K562 (cell line): ENCODE measurements around the gene NXT1.
"Not testable (repeated sequence)": the region's sequence is repeated elsewhere in the genome, so short reads cannot be mapped to it uniquely, and the experiment has no call there.

Experiments
- E4F1 ChIP-seq: fragments of 250-450 bp; sonication (Bioruptor Pico); IDR thresholded peaks from 2 replicates; pipeline ENCODE4 v1.5.0; 2021; ENCODE audit warnings: mild to moderate bottlenecking, borderline replicate concordance
- MYC ChIP-seq, 2 experiments: fragments of 250-450 bp in 1 of 2; sonication (Bioruptor Pico) in 1 of 2; IDR thresholded peaks; 2 replicates each; pipeline versions ENCODE4 v1.5.1 to v1.6.1; 2012 to 2021; ENCODE audit warnings: low read depth in 2 of 2, borderline replicate concordance in 1 of 2, improper control_type of control experiment in 1 of 2, low read length in 1 of 2, mild to moderate bottlenecking in 1 of 2, moderate library complexity in 1 of 2
- NFIC ChIP-seq: fragments of 450-650 bp; IDR thresholded peaks from 2 replicates; pipeline ENCODE4 v1.6.1; 2017; ENCODE audit warnings: mild to moderate bottlenecking, inconsistent platforms
- NONO ChIP-seq, 2 experiments: fragments of 200-400 bp in 1 of 2; fragments of 450-650 bp in 1 of 2; formaldehyde crosslinking in 1 of 2; IDR thresholded peaks; 2 replicates each; pipeline ENCODE4 v1.6.1; 2017; ENCODE audit warnings: low read depth in 2 of 2, mild to moderate bottlenecking in 2 of 2, moderate library complexity in 2 of 2, low read length in 1 of 2
- POLR2AphosphoS5 ChIP-seq: IDR thresholded peaks from 2 replicates; pipeline ENCODE4 v1.6.1; 2011; ENCODE audit warnings: mild to moderate bottlenecking, low read depth, low read length, moderate library complexity; ENCODE audit not compliant: control insufficient read depth, insufficient read depth
- TAF1 ChIP-seq: IDR thresholded peaks from 2 replicates; pipeline ENCODE4 v1.6.1; 2011; ENCODE audit warnings: mild to moderate bottlenecking, low read length, moderate library complexity; ENCODE audit not compliant: insufficient read depth, control insufficient read depth, severe bottlenecking; ENCODE audit errors: extremely low read depth
- TOE1 ChIP-seq, 2 experiments: fragments of 450-650 bp in 1 of 2; sonication (generic) in 1 of 2; formaldehyde crosslinking in 1 of 2; IDR thresholded peaks; 2 replicates each; pipeline versions ENCODE4 v1.7.1 to v1.8.0; 2016 to 2022; ENCODE audit warnings: borderline replicate concordance in 2 of 2, mild to moderate bottlenecking in 2 of 2, antibody characterized with exemption in 1 of 2, inconsistent platforms in 1 of 2, low read depth in 1 of 2, missing genetic modification reagents in 1 of 2, moderate library complexity in 1 of 2
- ZNF274 ChIP-seq: IDR thresholded peaks from 2 replicates; pipeline ENCODE4 v1.6.1; 2011; ENCODE audit warnings: low read depth, mild to moderate bottlenecking, low read length, moderate library complexity, borderline replicate concordance
- TF ChIP-seq, protein P1 (sequence below), 3 experiments: IDR thresholded peaks in 2 of 3; conservative IDR thresholded peaks in 1 of 3; 2 replicates each; pipeline ENCODE4 v1.5.1; 2011 to 2012; ENCODE audit warnings: low read length in 3 of 3, mild to moderate bottlenecking in 3 of 3, control low read depth in 2 of 3, improper control_type of control experiment in 1 of 3, inconsistent platforms in 1 of 3, low read depth in 1 of 3, mixed read lengths in 1 of 3, moderate library complexity in 1 of 3; ENCODE audit not compliant: insufficient read depth in 2 of 3
- TF ChIP-seq, protein P2 (sequence below): sonication (generic); formaldehyde crosslinking; IDR thresholded peaks from 2 replicates; pipeline ENCODE4 v1.8.1; 2023; ENCODE audit warnings: mild to moderate bottlenecking, missing genetic modification reagents
- TF ChIP-seq, protein P3 (sequence below): fragments of 250-450 bp; sonication (Bioruptor Pico); IDR thresholded peaks from 2 replicates; pipeline ENCODE4 v1.8.0; 2021; ENCODE audit warnings: moderate library complexity, mild to moderate bottlenecking, inconsistent platforms

- not testable (repeated sequence) for TF ChIP-seq POLR2AphosphoS5; TOE1 (IDR thresholded peaks at IDR 0.05; ENCODE audit: borderline replicate concordance); TOE1 (CRISPR knock-in tag; IDR thresholded peaks at IDR 0.05; ENCODE audit: borderline replicate concordance, low read depth); NONO (IDR thresholded peaks at IDR 0.05; ENCODE audit: low read depth in 2 of 2, low read length in 1 of 2); TAF1; ZNF274; NFIC; E4F1 (CRISPR knock-in tag); MYC (IDR thresholded peaks at IDR 0.05; ENCODE audit: low read depth, low read length); MYC (CRISPR knock-in tag; IDR thresholded peaks at IDR 0.05; ENCODE audit: borderline replicate concordance, low read depth)
- TF ChIP-seq, protein P1, sequence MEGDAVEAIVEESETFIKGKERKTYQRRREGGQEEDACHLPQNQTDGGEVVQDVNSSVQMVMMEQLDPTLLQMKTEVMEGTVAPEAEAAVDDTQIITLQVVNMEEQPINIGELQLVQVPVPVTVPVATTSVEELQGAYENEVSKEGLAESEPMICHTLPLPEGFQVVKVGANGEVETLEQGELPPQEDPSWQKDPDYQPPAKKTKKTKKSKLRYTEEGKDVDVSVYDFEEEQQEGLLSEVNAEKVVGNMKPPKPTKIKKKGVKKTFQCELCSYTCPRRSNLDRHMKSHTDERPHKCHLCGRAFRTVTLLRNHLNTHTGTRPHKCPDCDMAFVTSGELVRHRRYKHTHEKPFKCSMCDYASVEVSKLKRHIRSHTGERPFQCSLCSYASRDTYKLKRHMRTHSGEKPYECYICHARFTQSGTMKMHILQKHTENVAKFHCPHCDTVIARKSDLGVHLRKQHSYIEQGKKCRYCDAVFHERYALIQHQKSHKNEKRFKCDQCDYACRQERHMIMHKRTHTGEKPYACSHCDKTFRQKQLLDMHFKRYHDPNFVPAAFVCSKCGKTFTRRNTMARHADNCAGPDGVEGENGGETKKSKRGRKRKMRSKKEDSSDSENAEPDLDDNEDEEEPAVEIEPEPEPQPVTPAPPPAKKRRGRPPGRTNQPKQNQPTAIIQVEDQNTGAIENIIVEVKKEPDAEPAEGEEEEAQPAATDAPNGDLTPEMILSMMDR (IDR thresholded peaks at IDR 0.05 in 2 of 3, conservative IDR thresholded peaks at IDR 0.05 in 1 of 3; ENCODE audit: insufficient read depth in 2 of 3, low read depth in 1 of 3, low read length in 3 of 3): not testable (repeated sequence)
- TF ChIP-seq, protein P2, sequence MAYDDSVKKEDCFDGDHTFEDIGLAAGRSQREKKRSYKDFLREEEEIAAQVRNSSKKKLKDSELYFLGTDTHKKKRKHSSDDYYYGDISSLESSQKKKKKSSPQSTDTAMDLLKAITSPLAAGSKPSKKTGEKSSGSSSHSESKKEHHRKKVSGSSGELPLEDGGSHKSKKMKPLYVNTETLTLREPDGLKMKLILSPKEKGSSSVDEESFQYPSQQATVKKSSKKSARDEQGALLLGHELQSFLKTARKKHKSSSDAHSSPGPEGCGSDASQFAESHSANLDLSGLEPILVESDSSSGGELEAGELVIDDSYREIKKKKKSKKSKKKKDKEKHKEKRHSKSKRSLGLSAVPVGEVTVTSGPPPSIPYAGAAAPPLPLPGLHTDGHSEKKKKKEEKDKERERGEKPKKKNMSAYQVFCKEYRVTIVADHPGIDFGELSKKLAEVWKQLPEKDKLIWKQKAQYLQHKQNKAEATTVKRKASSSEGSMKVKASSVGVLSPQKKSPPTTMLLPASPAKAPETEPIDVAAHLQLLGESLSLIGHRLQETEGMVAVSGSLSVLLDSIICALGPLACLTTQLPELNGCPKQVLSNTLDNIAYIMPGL (CRISPR knock-in tag): not testable (repeated sequence)
- TF ChIP-seq, protein P3, sequence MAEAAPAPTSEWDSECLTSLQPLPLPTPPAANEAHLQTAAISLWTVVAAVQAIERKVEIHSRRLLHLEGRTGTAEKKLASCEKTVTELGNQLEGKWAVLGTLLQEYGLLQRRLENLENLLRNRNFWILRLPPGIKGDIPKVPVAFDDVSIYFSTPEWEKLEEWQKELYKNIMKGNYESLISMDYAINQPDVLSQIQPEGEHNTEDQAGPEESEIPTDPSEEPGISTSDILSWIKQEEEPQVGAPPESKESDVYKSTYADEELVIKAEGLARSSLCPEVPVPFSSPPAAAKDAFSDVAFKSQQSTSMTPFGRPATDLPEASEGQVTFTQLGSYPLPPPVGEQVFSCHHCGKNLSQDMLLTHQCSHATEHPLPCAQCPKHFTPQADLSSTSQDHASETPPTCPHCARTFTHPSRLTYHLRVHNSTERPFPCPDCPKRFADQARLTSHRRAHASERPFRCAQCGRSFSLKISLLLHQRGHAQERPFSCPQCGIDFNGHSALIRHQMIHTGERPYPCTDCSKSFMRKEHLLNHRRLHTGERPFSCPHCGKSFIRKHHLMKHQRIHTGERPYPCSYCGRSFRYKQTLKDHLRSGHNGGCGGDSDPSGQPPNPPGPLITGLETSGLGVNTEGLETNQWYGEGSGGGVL (CRISPR knock-in tag): not testable (repeated sequence)
Measured at GRCh38 chr20:23307393-23307792, 43.2 kb upstream of the NXT1 start.
